HG03378 (cell line): Measurements from ENCODE around the gene MAN2B1.
A peak's percentile ranks its signal among the peaks of the same experiment; 100 is the strongest.
"Not testable (repeated sequence)": the region's sequence is repeated elsewhere in the genome, so short reads cannot be mapped to it uniquely, and the experiment has no call there.

Source experiments
- ATAC-seq: cut with Tn5 transposase; IDR thresholded peaks from one replicate; pipeline ENCODE4 v1.9.1; 2021; ENCODE audit warnings: mild to moderate bottlenecking, moderate library complexity; ENCODE audit not compliant: unreplicated experiment

Gene MAN2B1

DNA sequence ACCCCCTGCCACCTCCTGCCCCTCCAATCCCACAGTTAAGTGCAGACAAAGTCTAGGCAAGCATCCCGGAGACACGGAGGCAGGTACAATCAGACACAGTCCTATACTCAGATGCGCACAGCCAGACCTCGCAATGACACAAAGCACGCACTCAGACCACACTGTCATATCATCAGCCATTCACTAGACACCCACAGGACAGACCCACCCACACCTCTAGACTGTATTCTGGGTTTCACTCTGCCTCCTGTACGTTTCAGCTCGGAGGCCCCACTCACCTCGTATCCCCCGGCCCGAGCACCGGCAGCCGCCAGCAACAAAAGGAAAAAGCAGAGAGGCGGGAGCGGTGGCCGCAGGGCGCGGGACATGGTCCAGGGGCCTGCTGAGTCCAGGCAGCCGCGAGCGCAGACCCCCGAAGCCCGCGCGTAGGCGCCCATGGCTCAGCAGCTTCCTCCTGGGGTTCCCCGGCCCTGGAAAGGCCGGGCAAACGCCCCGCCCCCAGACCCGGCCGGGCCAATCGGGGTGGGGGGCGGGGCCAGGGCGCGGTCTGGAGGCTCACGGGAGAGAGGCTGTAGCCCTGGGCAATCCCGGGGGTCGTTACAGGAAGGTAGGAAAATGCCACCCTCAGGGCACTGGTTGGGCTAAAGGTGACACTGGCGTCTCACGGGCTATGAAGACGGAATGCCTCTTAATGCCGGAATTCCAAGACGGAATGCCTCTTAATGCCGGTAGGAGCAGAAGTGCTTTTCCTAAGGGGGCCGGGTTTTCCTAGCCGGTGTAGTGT is at the start of gene MAN2B1, which contains the start of gene WDR83:
TSS of gene MAN2B1 (minus strand) at position 478 of the 784 bp plus-strand sequence. CDS start at position 437, 41 bp downstream.
TSS of gene WDR83 (plus strand) at position 543 of the 784 bp plus-strand sequence. CDS start 2,984 bp downstream, outside the sequence.
- ATAC-seq, result no peak

DNA sequence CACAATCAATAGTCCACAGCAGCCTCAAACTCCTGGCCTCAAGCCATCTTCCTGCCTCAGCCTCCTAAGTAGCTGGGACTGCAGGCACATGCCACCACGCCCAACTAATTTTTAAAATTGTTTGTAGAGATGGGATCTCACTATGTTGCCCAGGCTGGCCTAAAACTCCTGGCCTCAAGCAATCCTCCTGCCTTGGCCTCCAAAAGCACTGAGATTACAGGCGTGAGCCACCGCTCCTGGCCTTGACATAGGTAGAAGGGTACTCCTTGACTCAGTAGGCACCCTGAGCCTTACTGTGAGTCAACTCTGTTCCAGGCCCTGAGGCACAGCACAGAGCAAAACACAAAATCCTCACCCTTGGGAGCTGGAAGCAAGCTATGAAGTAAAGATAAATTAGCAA is 49.4 kb upstream of the MAN2B1 start:
- no peak for ATAC-seq

GRCh38 chr19:12715102-12715501 is 48.6 kb upstream of the MAN2B1 start:
- ATAC-seq, result no peak

DNA sequence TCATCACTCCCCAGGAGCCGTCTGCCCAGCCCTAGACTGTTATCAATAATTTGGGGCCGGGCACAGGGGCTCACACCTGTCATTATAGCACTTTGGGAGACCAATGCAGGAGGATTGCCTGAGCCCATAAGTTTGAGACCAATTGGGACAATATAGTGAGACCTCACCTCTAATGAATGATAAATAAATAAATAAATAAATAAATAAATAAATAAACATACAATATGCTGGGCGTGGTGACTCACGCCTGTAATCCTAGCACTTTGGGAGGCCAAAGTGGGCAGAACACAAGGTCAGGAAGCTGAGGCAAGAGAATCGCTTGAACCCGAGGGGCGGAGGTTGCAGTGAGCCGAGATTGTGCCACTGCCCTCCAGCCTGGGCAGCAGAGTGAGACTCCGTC is 46.8 kb upstream of the MAN2B1 start:
- not testable (repeated sequence) for ATAC-seq

DNA sequence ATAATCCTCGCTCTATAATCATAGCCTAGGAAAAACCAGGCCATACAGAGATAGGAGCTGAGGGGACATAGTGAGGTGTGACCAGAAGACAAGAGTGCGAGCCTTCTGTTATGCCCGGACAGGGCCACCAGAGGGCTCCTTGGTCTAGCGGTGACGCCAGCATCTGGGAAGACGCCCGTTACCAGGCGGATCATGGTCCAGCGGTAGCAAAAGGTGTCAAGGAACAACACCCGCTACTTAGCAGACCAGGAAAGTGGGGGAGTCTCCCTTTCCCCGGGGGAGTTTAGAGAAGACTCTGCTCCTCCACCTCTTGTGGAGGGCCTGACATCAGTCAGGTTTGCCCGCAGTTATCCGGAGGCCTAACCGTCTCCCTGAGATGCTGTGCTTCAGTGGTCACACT is 45.5 kb upstream of the MAN2B1 start:
- not testable (repeated sequence) for ATAC-seq

GRCh38 chr19:12711187-12711586 is 44.6 kb upstream of the MAN2B1 start:
- no peak for ATAC-seq

DNA sequence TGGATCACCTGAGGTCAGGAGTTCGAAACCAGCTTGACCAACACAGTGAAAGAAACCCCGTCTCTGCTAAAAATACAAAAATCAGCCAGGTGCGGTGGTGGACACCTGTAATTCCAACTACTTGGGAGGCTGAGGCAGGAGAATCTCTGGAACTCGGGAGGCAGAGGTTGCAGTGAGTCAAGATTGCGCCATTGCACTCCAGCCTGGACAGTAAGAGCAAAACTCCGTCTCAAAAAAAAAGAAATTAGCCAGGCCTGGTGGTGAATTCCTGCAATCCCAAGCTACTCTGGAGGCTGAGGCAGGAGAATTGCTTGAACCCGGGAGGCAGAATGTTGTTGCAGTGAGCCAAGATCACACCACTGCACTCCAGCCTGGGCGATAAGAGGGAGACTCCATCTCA is 42.1 kb upstream of the MAN2B1 start:
- no peak for ATAC-seq

- ATAC-seq, result no peak
These were observed 39.8 kb upstream of the MAN2B1 start for GRCh38 chr19:12706332-12706718.

DNA sequence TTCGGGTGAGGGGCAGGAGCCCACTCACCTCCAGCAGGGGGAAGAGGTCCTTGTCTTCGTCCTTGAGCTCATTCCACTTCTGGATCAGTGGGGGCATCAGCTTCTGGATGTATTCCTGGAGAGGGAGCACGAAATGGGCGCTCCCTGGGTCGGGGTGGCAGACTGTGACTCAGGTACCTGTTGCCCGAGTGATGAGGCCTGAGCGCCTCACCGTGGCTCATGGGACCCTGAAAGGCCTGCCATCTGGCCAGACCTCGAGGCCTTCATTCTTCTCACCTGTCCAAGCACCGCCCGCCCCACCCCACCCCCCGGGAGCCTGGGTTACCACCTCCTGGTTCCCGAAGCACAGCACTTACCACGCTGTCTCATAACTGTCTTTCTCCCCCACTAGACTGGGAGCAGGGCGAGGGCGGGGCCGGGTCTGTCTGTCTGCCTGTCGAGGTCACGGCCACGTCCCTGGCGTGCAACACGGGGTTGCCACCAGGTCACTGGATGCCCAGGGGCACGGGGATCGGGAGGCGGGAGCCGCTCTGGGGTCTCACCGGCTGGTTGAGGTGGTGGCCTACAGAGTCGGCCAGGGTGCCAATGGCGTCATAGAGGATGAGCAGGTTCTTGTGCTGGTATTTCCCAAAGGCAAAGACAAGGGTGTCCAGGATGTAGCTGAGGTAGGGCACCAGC is 39.3 kb upstream of the MAN2B1 start:
- ATAC-seq, result no peak

- ATAC-seq, result no peak
These were observed 38.6 kb upstream of the MAN2B1 start for GRCh38 chr19:12705169-12705568.

GRCh38 chr19:12703046-12703445 is 36.5 kb upstream of the MAN2B1 start:
- ATAC-seq, result no peak

- no peak for ATAC-seq
These were observed 35.2 kb upstream of the MAN2B1 start for GRCh38 chr19:12701596-12702282.

DNA sequence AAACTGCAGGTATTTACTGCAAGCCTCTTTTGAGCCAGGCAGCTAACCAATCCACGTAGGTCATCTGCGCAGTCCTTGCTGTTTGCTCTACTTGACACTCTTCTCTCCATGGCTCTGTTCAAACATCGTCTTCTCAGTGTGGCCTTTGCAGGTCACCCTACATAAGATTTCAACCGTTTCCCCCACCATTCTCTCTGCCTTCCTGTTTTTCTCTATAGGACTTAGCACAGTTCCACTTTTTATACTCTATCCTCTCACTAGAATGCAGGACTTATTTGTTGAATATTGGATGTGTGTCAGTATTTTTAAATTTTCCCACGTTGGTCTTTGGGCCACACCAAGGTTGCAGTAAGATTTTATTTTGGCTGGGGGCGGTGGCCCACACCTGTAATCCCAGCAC is 31.6 kb upstream of the MAN2B1 start:
- ATAC-seq, result no peak

DNA sequence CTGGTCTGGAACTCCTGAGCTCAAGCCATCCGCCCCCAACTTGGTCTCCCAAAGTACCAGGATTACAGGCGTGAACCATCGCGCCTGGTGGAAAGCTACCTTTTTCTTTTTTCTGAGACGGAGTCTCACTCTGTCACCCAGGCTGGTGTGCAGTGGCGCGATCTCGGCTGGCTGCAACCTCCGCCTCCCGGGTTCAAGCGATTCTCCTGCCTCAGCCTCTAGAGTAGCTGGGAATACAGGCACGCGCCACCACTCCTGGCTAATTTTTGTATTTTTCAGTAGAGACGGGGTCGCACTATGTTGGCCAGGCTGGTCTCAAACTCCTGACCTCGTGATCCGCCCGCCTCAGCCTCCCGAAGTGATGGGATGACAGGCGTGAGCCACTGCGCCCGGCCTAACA is 30.9 kb upstream of the MAN2B1 start:
- not testable (repeated sequence) for ATAC-seq

- peak; percentile 63 for ATAC-seq
These were observed 30.1 kb upstream of the MAN2B1 start, which contains the start of gene FBXW9 for GRCh38 chr19:12696366-12697335. Gene FBXW9, minus strand, starts transcription at chr19:12696631. Its CDS starts 50 bp downstream, at chr19:12696581.

DNA sequence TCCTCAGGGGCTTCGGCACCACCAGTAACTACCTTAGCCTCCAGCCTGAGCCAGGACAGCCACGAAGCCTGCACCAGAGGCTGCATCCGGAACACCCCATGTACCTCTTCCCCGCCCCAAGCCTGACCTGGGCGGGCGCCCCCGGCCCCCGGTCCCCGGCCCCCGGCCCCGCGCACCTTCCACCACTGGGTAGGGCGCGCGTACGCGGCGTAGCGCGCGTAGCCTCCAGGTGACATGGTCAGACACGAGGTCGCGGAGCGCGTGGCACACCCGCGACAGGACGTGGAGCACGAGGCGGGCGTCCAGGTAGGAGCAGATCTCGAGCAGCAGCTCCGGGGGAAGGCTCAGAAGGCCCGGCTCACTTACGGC is 29.4 kb upstream of the MAN2B1 start:
- peak; percentile 10 for ATAC-seq

- ATAC-seq, result peak; percentile 8
These were observed 29.0 kb upstream of the MAN2B1 start for GRCh38 chr19:12695514-12695913.

DNA sequence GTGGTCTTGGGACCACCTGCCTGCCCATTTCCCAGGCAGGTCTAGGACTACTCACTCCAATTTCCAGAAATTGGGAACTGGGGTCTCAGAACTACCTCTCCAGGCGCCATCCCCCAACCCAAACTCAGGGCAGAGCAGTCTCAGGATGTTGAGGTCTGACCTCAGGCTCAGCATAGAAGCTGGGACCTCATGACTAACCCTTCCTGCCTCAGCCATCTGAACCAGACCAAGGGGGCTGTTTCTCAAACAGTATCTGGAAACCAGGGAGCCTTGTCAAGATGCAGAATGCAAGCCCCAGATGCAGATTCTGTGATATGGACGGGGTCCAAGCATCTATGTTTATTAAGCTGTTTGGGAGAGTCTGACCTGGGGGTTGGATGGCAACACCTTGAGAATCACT is 28.6 kb upstream of the MAN2B1 start:
- ATAC-seq, result no peak

DNA sequence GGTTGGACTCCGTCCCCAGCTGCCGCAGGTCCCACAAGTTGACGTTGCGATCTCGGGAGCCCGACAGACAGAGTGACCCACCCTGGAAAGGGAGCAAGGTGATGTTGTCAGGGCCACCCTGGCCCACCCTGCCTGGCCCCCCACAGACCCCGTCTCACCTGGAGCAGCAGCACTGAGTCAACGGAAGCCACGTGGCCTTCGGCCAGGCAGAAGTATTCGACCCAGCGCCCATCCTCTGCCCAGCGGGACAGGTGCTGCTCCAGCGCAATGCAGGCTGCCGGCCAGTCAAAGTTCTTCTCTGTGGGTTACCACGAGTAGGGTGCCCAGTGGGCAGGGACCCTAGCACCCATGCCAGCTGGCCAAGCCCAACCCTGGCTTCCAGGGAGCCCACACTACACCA is 28.1 kb upstream of the MAN2B1 start:
- no peak for ATAC-seq

DNA sequence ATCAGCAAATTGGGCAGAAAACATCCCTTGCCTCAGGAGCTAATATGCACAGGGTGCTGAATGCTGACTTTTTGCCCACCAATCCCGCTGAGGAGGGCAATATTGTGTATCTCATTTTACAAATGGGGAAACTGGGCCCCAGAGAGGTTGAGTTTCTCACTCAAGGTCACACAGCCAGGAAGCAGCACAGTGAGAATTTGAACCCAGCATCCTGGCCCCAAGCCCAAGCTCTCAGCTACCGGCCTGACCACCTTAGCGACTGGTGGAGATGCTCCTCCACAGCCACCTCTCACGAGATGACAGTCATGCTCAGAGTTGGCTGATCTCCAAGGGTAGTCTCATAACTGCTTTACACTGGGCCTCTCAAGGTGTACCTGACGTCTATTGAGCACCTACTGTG is 26.4 kb upstream of the MAN2B1 start:
- ATAC-seq, result no peak
